ENCODE measurements around the gene EBNA1BP2. TPM values are rescaled to one million over a fixed set of nuclear protein-coding genes. Genes with fewer than 3 reads are reported as not detected.
"Not testable (repeated sequence)": the region's sequence is repeated elsewhere in the genome, so short reads cannot be mapped to it uniquely, and the experiment has no call there.

The EBNA1BP2 gene
- total RNA-seq, 2 donors from 2014 or later = 28.4 to 85.4 TPM

- no peaks in the 10 kb centered on the region for H3K4me1 ChIP-seq
- H3K27me3 ChIP-seq = no peaks in the 10 kb centered on the region
- no peak overlapping the region for H3K9ac ChIP-seq (ENCODE audit: low read depth in 2 of 2, low read length in 2 of 2)
- no peak for TF ChIP-seq CTCF (IDR thresholded peaks at IDR 0.05)
- H3K36me3 ChIP-seq = no peaks in the 10 kb centered on the region
- intact Hi-C loops (cut with DNase I) = no loop called here
- no peak overlapping the region for H3K4me3 ChIP-seq
- H3K27ac ChIP-seq = no peak overlapping the region
- peak; percentile 72 for DNase-seq
- H3K9me3 ChIP-seq = no peaks in the 10 kb centered on the region
These were observed 24.3 kb downstream of the EBNA1BP2 start for GRCh38 chr1:43147625-43148327.

GRCh38 chr1:43144237-43144636 is 27.9 kb downstream of the EBNA1BP2 start:
- H3K9me3 ChIP-seq = no peaks in the 10 kb centered on the region
- H3K36me3 ChIP-seq = no peaks in the 10 kb centered on the region
- no peak overlapping the region for H3K27ac ChIP-seq
- no peak for DNase-seq
- H3K9ac ChIP-seq (ENCODE audit: low read depth in 2 of 2, low read length in 2 of 2) = no peak overlapping the region
- no peak for TF ChIP-seq CTCF (IDR thresholded peaks at IDR 0.05)
- intact Hi-C loops (cut with DNase I) = no loop called here
- H3K4me3 ChIP-seq = no peak overlapping the region
- no peaks in the 10 kb centered on the region for H3K4me1 ChIP-seq
- no peaks in the 10 kb centered on the region for H3K27me3 ChIP-seq

GRCh38 chr1:43143441-43143888 is 28.6 kb downstream of the EBNA1BP2 start:
- H3K36me3 ChIP-seq = no peaks in the 10 kb centered on the region
- DNase-seq = no peak
- H3K9me3 ChIP-seq = no peaks in the 10 kb centered on the region
- no peak overlapping the region for H3K9ac ChIP-seq (ENCODE audit: low read depth in 2 of 2, low read length in 2 of 2)
- H3K4me1 ChIP-seq = no peaks in the 10 kb centered on the region
- no peak for TF ChIP-seq CTCF (IDR thresholded peaks at IDR 0.05)
- no peaks in the 10 kb centered on the region for H3K27me3 ChIP-seq
- H3K4me3 ChIP-seq = no peak overlapping the region
- intact Hi-C loops (cut with DNase I) = no loop called here
- no peak overlapping the region for H3K27ac ChIP-seq

DNA sequence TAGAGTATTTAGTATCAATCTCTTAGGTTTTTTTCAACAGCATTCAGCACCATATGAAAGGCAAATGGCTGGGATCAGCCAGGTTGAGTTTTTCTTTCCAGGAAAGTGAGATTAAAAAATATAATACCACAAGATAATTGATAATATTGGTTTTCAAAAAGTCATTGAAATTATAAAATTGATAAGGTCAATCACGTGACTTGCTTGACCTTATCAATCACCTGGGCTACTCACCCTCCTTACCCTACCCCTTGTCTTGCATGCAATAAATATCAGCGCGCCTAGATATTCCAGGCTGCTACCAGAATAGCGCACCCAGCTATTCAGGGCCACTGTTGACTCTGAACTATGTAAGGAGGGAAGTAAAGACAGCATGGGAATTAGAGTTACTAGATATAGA is 31.5 kb downstream of the EBNA1BP2 start:
- Histone ChIP-seq H3K36me3 (no peaks in the 10 kb centered on the region), H3K4me1 (no peaks in the 10 kb centered on the region), H3K27me3 (no peaks in the 10 kb centered on the region), H3K9ac (ENCODE audit: low read depth in 2 of 2, low read length in 2 of 2) (no peak overlapping the region), H3K4me3 (no peak overlapping the region), H3K27ac (no peak overlapping the region), H3K9me3 (no peaks in the 10 kb centered on the region)
- DNase-seq = no peak
- intact Hi-C loops (cut with DNase I) = no loop called here
- TF ChIP-seq CTCF (IDR thresholded peaks at IDR 0.05) = no peak

DNA sequence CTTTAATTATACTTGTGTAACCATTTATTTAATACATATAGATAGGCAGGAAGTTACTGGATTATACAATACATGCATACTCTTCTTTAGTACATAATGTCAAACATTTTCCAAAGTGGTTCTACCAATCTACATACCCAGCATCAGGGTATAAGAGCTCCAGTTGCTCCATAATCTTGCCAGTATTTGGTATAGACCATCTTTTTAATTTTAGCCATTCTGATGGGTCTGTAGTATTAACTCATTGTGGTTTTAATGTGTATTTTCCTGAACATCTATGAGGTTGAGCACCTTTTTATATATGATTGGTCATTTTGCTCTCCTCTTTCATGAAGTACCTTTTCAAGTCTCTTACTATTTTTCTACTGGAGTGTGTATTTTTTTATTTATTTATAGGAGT is 32.1 kb downstream of the EBNA1BP2 start:
- Histone ChIP-seq H3K27ac (no peak overlapping the region), H3K9ac (ENCODE audit: low read depth in 2 of 2, low read length in 2 of 2) (no peak overlapping the region), H3K9me3 (no peaks in the 10 kb centered on the region), H3K4me3 (no peak overlapping the region), H3K4me1 (no peaks in the 10 kb centered on the region), H3K27me3 (no peaks in the 10 kb centered on the region), H3K36me3 (no peaks in the 10 kb centered on the region)
- TF ChIP-seq CTCF (IDR thresholded peaks at IDR 0.05) = no peak
- DNase-seq = no peak
- intact Hi-C loops (cut with DNase I) = no loop called here

GRCh38 chr1:43139295-43139694 is 32.8 kb downstream of the EBNA1BP2 start:
- H3K4me3 ChIP-seq; H3K36me3 ChIP-seq; DNase-seq; H3K9ac ChIP-seq (ENCODE audit: low read depth in 2 of 2, low read length in 2 of 2); H3K27me3 ChIP-seq; intact Hi-C loops (cut with DNase I); H3K4me1 ChIP-seq; H3K9me3 ChIP-seq; H3K27ac ChIP-seq: not testable (repeated sequence)
